Neural progenitor cell (in vitro differentiated cells): Measurements from ENCODE around the gene WNT2. TPM values are rescaled to one million over a fixed set of nuclear protein-coding genes. Genes with fewer than 3 reads are reported as not detected.
A peak's percentile ranks its signal among the peaks of the same experiment; 100 is the strongest.

Experiments used
- DNase-seq: peaks from one replicate; pipeline ENCODE4 v3.0.0-alpha.2; 2016; ENCODE audit warnings: low spot score
- H2AFZ ChIP-seq: fragments of 200-600 bp; sonication (generic); replicated peaks from 2 replicates; pipeline ENCODE4 v1.6.1; 2016; ENCODE audit warnings: antibody characterized with exemption
- H3F3A ChIP-seq: fragments of 200-600 bp; sonication (generic); 2 replicates; pipeline ENCODE4 v1.6.1; 2016; ENCODE audit warnings: antibody characterized with exemption, low read depth
- H3K27ac ChIP-seq: fragments of 200-600 bp; sonication (generic); 2 replicates; pipeline ENCODE4 v1.5.1; 2016; ENCODE audit warnings: mild to moderate bottlenecking
- H3K27me3 ChIP-seq: fragments of 200-600 bp; sonication (generic); 2 replicates; pipeline ENCODE4 v1.6.1; 2016; ENCODE audit warnings: mild to moderate bottlenecking, moderate library complexity
- H3K36me3 ChIP-seq: fragments of 200-600 bp; sonication (generic); 2 replicates; pipeline ENCODE4 v1.5.1; 2016
- H3K4me1 ChIP-seq: fragments of 200-600 bp; sonication (generic); 2 replicates; pipeline ENCODE4 v1.6.1; 2016; ENCODE audit warnings: mixed run types
- H3K4me2 ChIP-seq: fragments of 200-600 bp; sonication (generic); 2 replicates; pipeline ENCODE4 v1.6.1; 2016
- H3K4me3 ChIP-seq: fragments of 200-600 bp; sonication (generic); 2 replicates; pipeline ENCODE4 v1.5.1; 2016
- H3K79me2 ChIP-seq: fragments of 200-600 bp; sonication (generic); 2 replicates; pipeline ENCODE4 v1.6.1; 2016; ENCODE audit warnings: low read depth
- H3K9ac ChIP-seq: fragments of 200-600 bp; sonication (generic); 2 replicates; pipeline ENCODE4 v1.6.1; 2016
- H3K9me3 ChIP-seq: fragments of 200-600 bp; sonication (generic); 2 replicates; pipeline ENCODE4 v1.5.1; 2016; ENCODE audit warnings: low read depth
- H4K20me1 ChIP-seq: fragments of 200-600 bp; sonication (generic); 2 replicates; pipeline ENCODE4 v1.6.1; 2016; ENCODE audit warnings: low read depth
- H3K27ac Mint-ChIP-seq: 3 replicates; pipeline ENCODE4 v1.8.0; 2021; ENCODE audit warnings: mixed read lengths
- H3K27me3 Mint-ChIP-seq: 2 replicates; pipeline ENCODE4 v1.8.0; 2022; ENCODE audit warnings: low read depth, mild to moderate bottlenecking, inconsistent platforms, moderate library complexity, mixed read lengths; ENCODE audit not compliant: insufficient read depth
- H3K36me3 Mint-ChIP-seq: 3 replicates; pipeline ENCODE4 v1.8.0; 2021; ENCODE audit warnings: mixed read lengths
- H3K4me1 Mint-ChIP-seq: 3 replicates; pipeline ENCODE4 v1.8.0; 2021; ENCODE audit warnings: mixed read lengths
- H3K4me3 Mint-ChIP-seq: 3 replicates; pipeline ENCODE4 v1.8.0; 2021; ENCODE audit warnings: mild to moderate bottlenecking, moderate library complexity, mixed read lengths
- H3K9me3 Mint-ChIP-seq: 3 replicates; pipeline ENCODE4 v1.8.0; 2020; ENCODE audit warnings: mixed read lengths
- CTCF ChIP-seq: fragments of 200-600 bp; sonication (generic); IDR thresholded peaks from 2 replicates; pipeline ENCODE4 v1.5.1; 2017; ENCODE audit warnings: antibody characterized with exemption, mild to moderate bottlenecking
- EZH2 ChIP-seq: fragments of 200-600 bp; sonication (generic); IDR thresholded peaks from 2 replicates; pipeline ENCODE4 v1.6.1; 2017; ENCODE audit warnings: antibody characterized with exemption, mild to moderate bottlenecking, moderate library complexity
- EZH2phosphoT487 ChIP-seq: fragments of 200-600 bp; sonication (generic); IDR thresholded peaks from 2 replicates; pipeline ENCODE4 v1.6.1; 2017; ENCODE audit warnings: antibody characterized with exemption
- total RNA-seq: library from RNA; depleted of rRNA; stranded (reverse); fragments of >200 nt; gene quantifications from 2 replicates; pipeline ENCODE4 v1.2.3, GENCODE V29; 2015; ENCODE audit warnings: low replicate concordance

Gene WNT2
- total RNA-seq, 1 donor from 2014 or later = not detected

GRCh38 chr7:117324960-117325359 is 2.1 kb upstream of the WNT2 start:
- no peaks in the 10 kb centered on the region for H3K79me2 ChIP-seq
- H2AFZ ChIP-seq = no peak overlapping the region
- H3K27ac ChIP-seq = no peak overlapping the region
- H3K4me3 Mint-ChIP-seq = peak overlapping the region; percentile 90
- H3K4me1 Mint-ChIP-seq = peaks cover 13% of the 10 kb centered on the region
- no peaks in the 10 kb centered on the region for H3K9me3 ChIP-seq
- peak; percentile 17 for DNase-seq
- TF ChIP-seq EZH2phosphoT487 (no peak), EZH2 (no peak), CTCF (no peak)
- peaks cover 86% of the 10 kb centered on the region for H3K27me3 ChIP-seq
- peaks cover 45% of the 10 kb centered on the region for H3K27me3 Mint-ChIP-seq
- H3K4me2 ChIP-seq = peak overlapping the region; percentile 89
- H3K27ac Mint-ChIP-seq = no peak overlapping the region
- peak overlapping the region; percentile 49 for H3K4me3 ChIP-seq
- no peak overlapping the region for H3K9ac ChIP-seq
- H3K36me3 ChIP-seq = no peaks in the 10 kb centered on the region
- H3K36me3 Mint-ChIP-seq = no peaks in the 10 kb centered on the region
- peaks cover 6% of the 10 kb centered on the region for H4K20me1 ChIP-seq
- no peaks in the 10 kb centered on the region for H3F3A ChIP-seq
- peaks cover 18% of the 10 kb centered on the region for H3K9me3 Mint-ChIP-seq
- H3K4me1 ChIP-seq = peaks cover 8% of the 10 kb centered on the region

GRCh38 chr7:117323851-117324711 is 1.2 kb upstream of the WNT2 start:
- H3K4me2 ChIP-seq = peak overlapping the region; percentile 89
- H3F3A ChIP-seq = no peaks in the 10 kb centered on the region
- H3K9me3 ChIP-seq = no peaks in the 10 kb centered on the region
- Mint-ChIP-seq H3K27me3 (peaks cover 45% of the 10 kb centered on the region), H3K4me1 (peaks cover 13% of the 10 kb centered on the region), H3K36me3 (no peaks in the 10 kb centered on the region), H3K9me3 (peaks cover 18% of the 10 kb centered on the region), H3K4me3 (peak overlapping the region; percentile 90), H3K27ac (no peak overlapping the region)
- TF ChIP-seq CTCF (no peak), EZH2 (peak; percentile 63), EZH2phosphoT487 (peak; percentile 36)
- peaks cover 88% of the 10 kb centered on the region for H3K27me3 ChIP-seq
- H4K20me1 ChIP-seq = peaks cover 6% of the 10 kb centered on the region
- no peak overlapping the region for H3K9ac ChIP-seq
- peak overlapping the region; percentile 49 for H3K4me3 ChIP-seq
- peaks cover 8% of the 10 kb centered on the region for H3K4me1 ChIP-seq
- no peaks in the 10 kb centered on the region for H3K79me2 ChIP-seq
- no peak overlapping the region for H3K27ac ChIP-seq
- no peaks in the 10 kb centered on the region for H3K36me3 ChIP-seq
- peak; percentile 66 for DNase-seq
- peak overlapping the region; percentile 64 for H2AFZ ChIP-seq

- peak; percentile 89 for TF ChIP-seq EZH2phosphoT487
- TF ChIP-seq CTCF = no peak
- peak; percentile 66 for TF ChIP-seq EZH2
- Histone ChIP-seq H3K27me3 (peaks cover 91% of the 10 kb centered on the region), H3K36me3 (no peaks in the 10 kb centered on the region), H3F3A (no peaks in the 10 kb centered on the region), H3K9me3 (no peaks in the 10 kb centered on the region), H3K4me2 (peak overlapping the region; percentile 89), H3K79me2 (no peaks in the 10 kb centered on the region), H3K4me1 (peaks cover 8% of the 10 kb centered on the region), H2AFZ (peak overlapping the region; percentile 64), H3K27ac (no peak overlapping the region), H4K20me1 (peaks cover 6% of the 10 kb centered on the region), H3K9ac (no peak overlapping the region), H3K4me3 (peak overlapping the region; percentile 49)
- Mint-ChIP-seq H3K4me1 (peaks cover 13% of the 10 kb centered on the region), H3K27ac (no peak overlapping the region), H3K27me3 (peaks cover 45% of the 10 kb centered on the region), H3K4me3 (peak overlapping the region; percentile 90), H3K9me3 (peaks cover 18% of the 10 kb centered on the region), H3K36me3 (no peaks in the 10 kb centered on the region)
- peak; percentile 23 for DNase-seq
Observed at GRCh38 chr7:117323305-117323850, 520 bp upstream of the WNT2 start.
